HCT116 (cell line): ENCODE measurements around the gene ZNF670. TPM values are rescaled to one million over a fixed set of nuclear protein-coding genes. Genes with fewer than 3 reads are reported as not detected.
A peak's percentile ranks its signal among the peaks of the same experiment; 100 is the strongest.

ENCODE experiments used
- ATAC-seq: fragments of 200-7000 bp; cut with Tn5 transposase; 2 replicates; pipeline ENCODE4 v1.9.1; 2020; ENCODE audit warnings: mild to moderate bottlenecking, moderate library complexity
- Bru-seq: library from RNA; stranded (reverse); fragments of 400-500 nt; gene quantifications from one replicate; lab custom pipeline; 2021; lab: Mats Ljungman, UMichigan
- BruChase-seq, 2 experiments: library from RNA; stranded (reverse); fragments of 400-500 nt; gene quantifications; one replicate each; lab custom pipeline; 2021; lab: Mats Ljungman, UMichigan
- BruUV-seq: library from RNA; stranded (reverse); fragments of 400-500 nt; replicated peaks from 2 replicates; lab custom pipeline; 2021; lab: Mats Ljungman, UMichigan
- CTCF ChIA-PET: fragments of 300-600 bp; sonication (Branson Sonifier 250); formaldehyde crosslinking; loops from one replicate; lab custom pipeline; 2021; ENCODE audit warnings: antibody characterized with exemption; lab: Charles Lee
- POLR2A ChIA-PET: fragments of 300-600, 350-600 bp; sonication (Branson Sonifier 250); formaldehyde crosslinking; loops from one replicate; lab custom pipeline; 2021; ENCODE audit warnings: antibody characterized with exemption; lab: Charles Lee
- RAD21 ChIA-PET, 2 experiments: fragments of 300-600 bp; sonication (Branson Sonifier 250); formaldehyde crosslinking; loops; one replicate each; lab custom pipeline; 2023; ENCODE audit warnings: low total read pairs in 2 of 2; ENCODE audit not compliant: uncharacterized antibody in 2 of 2, unreplicated experiment in 2 of 2, low non-redundant PET in 1 of 2; lab: Charles Lee
- DNase-seq: peaks from one replicate; pipeline ENCODE4 v3.0.0-alpha.2; 2010; ENCODE audit warnings: low read depth, low spot score
- H2AFZ ChIP-seq: fragments of 200-600 bp; shearing (Covaris generic), sonication (generic); 2 replicates; pipeline ENCODE4 v1.6.1; 2017; ENCODE audit warnings: low read depth, mixed run types, mixed read lengths, antibody characterized with exemption, low read length; ENCODE audit not compliant: poor library complexity, severe bottlenecking
- H3K27ac ChIP-seq: 2 replicates; pipeline ENCODE4 v1.5.1; 2012; ENCODE audit warnings: low read depth, low read length
- H3K27me3 ChIP-seq: fragments of 200-600 bp; sonication (generic); 2 replicates; pipeline ENCODE4 v1.6.1; 2016; ENCODE audit warnings: mixed run types, low read length, mixed read lengths; ENCODE audit not compliant: insufficient read depth
- H3K36me3 ChIP-seq, 2 experiments: fragments of 200-500 bp in 1 of 2; fragments of 200-600 bp in 1 of 2; sonication (Bioruptor generic) in 1 of 2; sonication (generic) in 1 of 2; 2 replicates each; pipeline versions ENCODE4 v1.5.1 to v1.6.1; 2014 to 2016; ENCODE audit warnings: low read length in 2 of 2, inconsistent platforms in 1 of 2, mixed read lengths in 1 of 2, mixed run types in 1 of 2; ENCODE audit not compliant: insufficient read depth in 2 of 2, control insufficient read depth in 1 of 2
- H3K4me1 ChIP-seq, 2 experiments: fragments of 200-600 bp in 1 of 2; sonication (generic) in 1 of 2; 2 replicates each; pipeline versions ENCODE4 v1.5.1 to v1.6.1; 2012 to 2017; ENCODE audit warnings: low read length in 2 of 2, inconsistent platforms in 1 of 2, mild to moderate bottlenecking in 1 of 2, mixed read lengths in 1 of 2, mixed run types in 1 of 2, moderate library complexity in 1 of 2; ENCODE audit not compliant: insufficient read depth in 2 of 2, control insufficient read depth in 1 of 2
- H3K4me2 ChIP-seq: fragments of 200-600 bp; sonication (generic); 2 replicates; pipeline ENCODE4 v1.6.1; 2017; ENCODE audit warnings: mixed run types, low read length, mixed read lengths
- H3K4me3 ChIP-seq, 2 experiments: fragments of 200-600 bp in 1 of 2; sonication (generic) in 1 of 2; replicated peaks in 1 of 2; 2 replicates each; pipeline ENCODE4 v1.5.1; 2011 to 2016; ENCODE audit warnings: low read length in 2 of 2, control low read depth in 1 of 2, low read depth in 1 of 2, mild to moderate bottlenecking in 1 of 2, mixed read lengths in 1 of 2, mixed run types in 1 of 2
- H3K79me2 ChIP-seq: fragments of 200-600 bp; sonication (generic); 2 replicates; pipeline ENCODE4 v1.6.1; 2017; ENCODE audit warnings: mild to moderate bottlenecking, mixed run types, low read length, moderate library complexity, mixed read lengths; ENCODE audit not compliant: insufficient read depth
- H3K9ac ChIP-seq: fragments of 200-600 bp; sonication (generic); 2 replicates; pipeline ENCODE4 v1.6.1; 2016; ENCODE audit warnings: low read length, mixed read lengths
- H3K9me2 ChIP-seq: fragments of 200-600 bp; sonication (generic), shearing (Covaris generic); 2 replicates; pipeline ENCODE4 v1.6.1; 2017; ENCODE audit warnings: mixed run types, mild to moderate bottlenecking, moderate library complexity; ENCODE audit not compliant: insufficient read depth
- H3K9me3 ChIP-seq, 2 experiments: fragments of 200-500 bp in 1 of 2; fragments of 200-600 bp in 1 of 2; sonication (Bioruptor generic) in 1 of 2; sonication (generic) in 1 of 2; 2 replicates each; pipeline ENCODE4 v1.6.1; 2014 to 2017; ENCODE audit warnings: low read length in 2 of 2, mixed read lengths in 2 of 2, inconsistent platforms in 1 of 2, low read depth in 1 of 2, mild to moderate bottlenecking in 1 of 2, mixed run types in 1 of 2, moderate library complexity in 1 of 2; ENCODE audit not compliant: control insufficient read depth in 1 of 2, insufficient read depth in 1 of 2
- H4K20me1 ChIP-seq: fragments of 200-600 bp; sonication (generic), shearing (Covaris generic); 2 replicates; pipeline ENCODE4 v1.6.1; 2017; ENCODE audit warnings: mixed run types, mild to moderate bottlenecking, moderate library complexity; ENCODE audit not compliant: insufficient read depth
- CBX3 ChIP-seq: IDR thresholded peaks from 2 replicates; pipeline ENCODE4 v1.6.1; 2012; ENCODE audit warnings: low read depth
- CTCF ChIP-seq, 3 experiments: fragments of 200-600 bp in 1 of 3; sonication (generic) in 1 of 3; IDR thresholded peaks in 2 of 3; conservative IDR thresholded peaks in 1 of 3; 2 replicates each; pipeline ENCODE4 v1.5.1; 2012 to 2017; ENCODE audit warnings: low read depth in 2 of 3, low read length in 2 of 3, antibody characterized with exemption in 1 of 3, borderline replicate concordance in 1 of 3, control low read depth in 1 of 3, mild to moderate bottlenecking in 1 of 3, mixed read lengths in 1 of 3, mixed run types in 1 of 3, moderate library complexity in 1 of 3; ENCODE audit not compliant: insufficient read depth in 1 of 3
- ELF1 ChIP-seq: IDR thresholded peaks from 2 replicates; pipeline ENCODE4 v1.6.1; 2012; ENCODE audit warnings: low read depth, borderline replicate concordance
- MAX ChIP-seq: IDR thresholded peaks from 2 replicates; pipeline ENCODE4 v1.6.1; 2012
- POLR2A ChIP-seq: IDR thresholded peaks from 2 replicates; pipeline ENCODE4 v1.7.0; 2011; ENCODE audit warnings: borderline replicate concordance; ENCODE audit not compliant: insufficient read depth, insufficient read length; ENCODE audit errors: extremely low read depth
- POLR2AphosphoS5 ChIP-seq: IDR thresholded peaks from 2 replicates; pipeline ENCODE4 v1.6.1; 2011; ENCODE audit warnings: mild to moderate bottlenecking, low read depth, low read length, moderate library complexity
- RAD21 ChIP-seq: IDR thresholded peaks from 2 replicates; pipeline ENCODE4 v1.6.1; 2012; ENCODE audit warnings: low read depth, mild to moderate bottlenecking
- REST ChIP-seq: IDR thresholded peaks from 2 replicates; pipeline ENCODE4 v1.6.1; 2012; ENCODE audit warnings: low read depth
- SIN3A ChIP-seq: IDR thresholded peaks from 2 replicates; pipeline ENCODE4 v1.6.1; 2012; ENCODE audit warnings: low read depth
- SP1 ChIP-seq: IDR thresholded peaks from 2 replicates; pipeline ENCODE4 v1.6.1; 2012; ENCODE audit warnings: low read depth
- SRF ChIP-seq: IDR thresholded peaks from 2 replicates; pipeline ENCODE4 v1.6.1; 2012; ENCODE audit warnings: low read depth
- YY1 ChIP-seq: IDR thresholded peaks from 2 replicates; pipeline ENCODE4 v1.6.1; 2011; ENCODE audit warnings: low read length, low read depth, moderate library complexity, mild to moderate bottlenecking; ENCODE audit not compliant: insufficient replicate concordance; ENCODE audit errors: extremely low read depth
- ZBTB33 ChIP-seq: IDR thresholded peaks from 2 replicates; pipeline ENCODE4 v1.6.1; 2011; ENCODE audit warnings: mild to moderate bottlenecking, low read length, moderate library complexity; ENCODE audit not compliant: insufficient replicate concordance; ENCODE audit errors: extremely low read depth
- ZFX ChIP-seq: fragments of 450-650 bp; IDR thresholded peaks from 2 replicates; pipeline ENCODE4 v1.6.1; 2017
- ZNF274 ChIP-seq: fragments of 200-500 bp; sonication (Bioruptor generic); IDR thresholded peaks from 2 replicates; pipeline ENCODE4 v1.6.1; 2014; ENCODE audit warnings: mild to moderate bottlenecking, low read depth, low read length, inconsistent platforms
- intact Hi-C: fragments of 100-400 bp; cut with micrococcal nuclease; formaldehyde crosslinking; loops from 2 replicates; pipeline ENCODE4 v1.10.0; 2022
- long read RNA-seq: library from polyadenylated mRNA; unstranded; transcript quantifications from one replicate; pipeline ENCODE4 v2.0.0, GENCODE V29; 2021; ENCODE audit not compliant: unreplicated experiment
- polyA plus RNA-seq: library from polyadenylated mRNA; unstranded; fragments of >200 nt; gene quantifications from 2 replicates; pipeline ENCODE4 v1.2.1, GENCODE V29; 2012; ENCODE audit warnings: missing spikeins
- total RNA-seq: library from RNA; stranded (reverse); gene quantifications from one replicate; pipeline ENCODE4 v1.2.1, GENCODE V29; 2021; ENCODE audit not compliant: unreplicated experiment

Gene ZNF670
- 6.9 TPM for total RNA-seq
- 1.5 and 2.1 TPM in 2 replicates for polyA plus RNA-seq
- Bru-seq, nascent RNA = percentile 74 among the genes with signal in this experiment
- BruChase-seq, experiment 1, labeled RNA remaining after a 6-hour chase = percentile 71 among the genes with signal in this experiment
- BruChase-seq, experiment 2, labeled RNA remaining after a 2-hour chase = percentile 94 among the genes with signal in this experiment
- long read RNA-seq, transcript ZNF670-201 (4 exons, 1,994 nt) = major isoform, 17 of 20 reads
- long read RNA-seq, partial matches to known transcripts = 0 of 20 reads
- long read RNA-seq, other reads (novel, unspliced or antisense) = 3 of 20 reads

GRCh38 chr1:247078258-247079140 is at the start of gene ZNF670:
Gene ZNF670 (minus strand): TSS chr1:247078811. CDS start chr1:247078596, 215 bp downstream.
- H2AFZ ChIP-seq = peak within 1 kb of the TSS; percentile 99
- RAD21 ChIA-PET = no interaction called here
- no peaks in the 10 kb centered on the region for H3K9me2 ChIP-seq
- H3K4me3 ChIP-seq = peak within 1 kb of the TSS; percentile 64 to 90
- CTCF ChIA-PET = interaction anchor here (1.3 kb wide), 1 partner anchor 294 kb away, joined by 3 read pairs; no protein-coding TSS in a partner anchor
- H3K27me3 ChIP-seq = no peaks in the 10 kb centered on the region
- H3K79me2 ChIP-seq = peaks cover 49% of the 10 kb centered on the region
- peak within 1 kb of the TSS; percentile 61 for H3K27ac ChIP-seq
- H4K20me1 ChIP-seq = no peaks in the 10 kb centered on the region
- peaks cover 0 to 15% of the 10 kb centered on the region in 2 experiments; a peak in 2 of 4 replicates for H3K4me1 ChIP-seq
- peaks cover 4 to 7% of the 10 kb centered on the region in 2 experiments; a peak in 2 of 4 replicates for H3K9me3 ChIP-seq
- peaks cover 0 to 7% of the 10 kb centered on the region in 2 experiments; a peak in 1 of 4 replicates for H3K36me3 ChIP-seq
- BruUV-seq = no TSS peak
- ATAC-seq (peak; percentile 99), DNase-seq (peak; percentile 94)
- peak within 1 kb of the TSS; percentile 85 for H3K4me2 ChIP-seq
- intact Hi-C loops = loop anchor here (2.0 to 10.0 kb wide), 3 partner anchors 26 to 274 kb away; partner anchors contain the start of genes ZNF669 and ZNF695
- POLR2A ChIA-PET = no interaction called here
- peak within 1 kb of the TSS; percentile 88 for H3K9ac ChIP-seq
- TF ChIP-seq SP1 = peak; percentile 72
- TF ChIP-seq POLR2A = peak; percentile 73
- peak; percentile 68 for TF ChIP-seq MAX
- no peak for TF ChIP-seq REST
- TF ChIP-seq ZNF274 = no peak
- TF ChIP-seq SIN3A = peak; percentile 83
- 0 out of 2 replicates have a peak, but pooled peaks have one; percentile 39 for TF ChIP-seq SRF
- TF ChIP-seq YY1 = peak; percentile 15
- no peak for TF ChIP-seq ZBTB33
- TF ChIP-seq RAD21 = peak; percentile 45
- TF ChIP-seq ZFX = peak; percentile 68
- peak; percentile 94 for TF ChIP-seq POLR2AphosphoS5
- TF ChIP-seq ELF1 = peak; percentile 69
- TF ChIP-seq CBX3 = peak; percentile 96
- 0 out of 6 replicates have a peak, but pooled peaks of 1 of the 3 experiments have one; percentile 17 for TF ChIP-seq CTCF (IDR thresholded peaks at IDR 0.05 in 2 of 3, conservative IDR thresholded peaks at IDR 0.05 in 1 of 3; ENCODE audit: borderline replicate concordance in 1 of 3, insufficient read depth in 1 of 3, low read depth in 2 of 3, low read length in 2 of 3)
